Lung microvascular endothelial cell (primary cell): ENCODE measurements around the gene FCRLA. TPM values are rescaled to one million over a fixed set of nuclear protein-coding genes. Genes with fewer than 3 reads are reported as not detected.
A peak's percentile ranks its signal among the peaks of the same experiment; 100 is the strongest.
"Not testable (repeated sequence)": the region's sequence is repeated elsewhere in the genome, so short reads cannot be mapped to it uniquely, and the experiment has no call there.

Experiments used
- DNase-seq, 2 donors: peaks; one replicate each; pipeline versions ENCODE4 v3.0.0 to v3.0.0-alpha.2; 2010; ENCODE audit warnings: low read depth in 2 of 2
- total RNA-seq: library from RNA; depleted of rRNA; stranded (reverse); fragments of >200 nt; gene quantifications from 2 replicates; pipeline ENCODE4 v1.2.1, GENCODE V29; 2014

Gene FCRLA
- total RNA-seq, result not detected in 2 replicates

- peak in 1 of 2 donors; percentile 80 for DNase-seq
These were observed at the start of gene FCRLA for GRCh38 chr1:161706482-161707347. Gene FCRLA, plus strand, starts transcription at chr1:161707229. Its CDS starts 36 bp downstream, at chr1:161707265.

- DNase-seq, result not testable (repeated sequence)
These were observed 48.5 kb upstream of the FCRLA start for GRCh38 chr1:161658524-161658923.

GRCh38 chr1:161661660-161662311 is 45.2 kb upstream of the FCRLA start:
- not testable (repeated sequence) for DNase-seq

GRCh38 chr1:161662684-161663339 is 44.2 kb upstream of the FCRLA start, which contains the start of gene FCGR2B:
Gene FCGR2B, plus strand, starts transcription at chr1:161663143. Its CDS starts 99 bp downstream, at chr1:161663242.
- not testable (repeated sequence) for DNase-seq

GRCh38 chr1:161663569-161663968 is 43.5 kb upstream of the FCRLA start:
- DNase-seq, result not testable (repeated sequence)

- DNase-seq, result not testable (repeated sequence)
These were observed 42.3 kb upstream of the FCRLA start for GRCh38 chr1:161664689-161665088.

GRCh38 chr1:161671045-161672020 is 35.7 kb upstream of the FCRLA start:
- DNase-seq, result peak in 1 of 2 donors; percentile 12

- not testable (repeated sequence) for DNase-seq
These were observed 33.6 kb upstream of the FCRLA start for GRCh38 chr1:161673437-161673836.

GRCh38 chr1:161674447-161674846 is 32.6 kb upstream of the FCRLA start:
- not testable (repeated sequence) for DNase-seq

GRCh38 chr1:161674908-161675307 is 32.1 kb upstream of the FCRLA start:
- DNase-seq, result peak in 1 of 2 donors; percentile 1

- DNase-seq, result no peak
These were observed 30.6 kb upstream of the FCRLA start for GRCh38 chr1:161676441-161676840.

GRCh38 chr1:161676958-161677689 is 29.9 kb upstream of the FCRLA start:
- no peak for DNase-seq

GRCh38 chr1:161678500-161678899 is 28.5 kb upstream of the FCRLA start:
- DNase-seq, result no peak

GRCh38 chr1:161681879-161682278 is 25.1 kb upstream of the FCRLA start:
- DNase-seq, result no peak

GRCh38 chr1:161688946-161689345 is 18.1 kb upstream of the FCRLA start:
- no peak for DNase-seq

GRCh38 chr1:161691846-161692245 is 15.2 kb upstream of the FCRLA start:
- DNase-seq, result no peak

GRCh38 chr1:161693020-161693712 is 13.9 kb upstream of the FCRLA start:
- not testable (repeated sequence) for DNase-seq

GRCh38 chr1:161698302-161698701 is 8.7 kb upstream of the FCRLA start:
- not testable (repeated sequence) for DNase-seq

GRCh38 chr1:161702250-161702649 is 4.8 kb upstream of the FCRLA start:
- no peak for DNase-seq
